GM18499 (cell line): ENCODE results near the gene SUPT7L.
"Not testable (repeated sequence)": the region's sequence is repeated elsewhere in the genome, so short reads cannot be mapped to it uniquely, and the experiment has no call there.

Experiments
- ATAC-seq: cut with Tn5 transposase; IDR thresholded peaks from one replicate; pipeline ENCODE4 v1.9.1; 2021; ENCODE audit warnings: moderate number of reproducible peaks; ENCODE audit not compliant: insufficient read depth, unreplicated experiment

The SUPT7L gene

GRCh38 chr2:27645197-27645596, 18.2 kb downstream of the SUPT7L start:
- no peak for ATAC-seq

GRCh38 chr2:27640722-27641245, 22.6 kb downstream of the SUPT7L start:
- no peak for ATAC-seq

GRCh38 chr2:27638709-27639108, 24.7 kb downstream of the SUPT7L start:
- no peak for ATAC-seq

- ATAC-seq, result no peak
These were observed 25.3 kb downstream of the SUPT7L start for GRCh38 chr2:27638037-27638637.

GRCh38 chr2:27636766-27637165, 26.6 kb downstream of the SUPT7L start:
- no peak for ATAC-seq

GRCh38 chr2:27634291-27634690, 29.1 kb downstream of the SUPT7L start:
- no peak for ATAC-seq

- not testable (repeated sequence) for ATAC-seq
These were observed 33.2 kb downstream of the SUPT7L start for GRCh38 chr2:27630257-27630656.

GRCh38 chr2:27628767-27629709, 34.4 kb downstream of the SUPT7L start, which contains the start of the genes CCDC121 and GPN1:
Gene CCDC121 (minus strand): TSS chr2:27629012. CDS start chr2:27627799, 1,213 bp downstream.
Gene GPN1 (plus strand): TSS chr2:27629050. CDS start chr2:27629059, 9 bp downstream.
- ATAC-seq, result peak; percentile 82

GRCh38 chr2:27627963-27628766, 35.2 kb downstream of the SUPT7L start:
- ATAC-seq, result no peak

GRCh38 chr2:27626921-27627320, 36.5 kb downstream of the SUPT7L start:
- ATAC-seq, result not testable (repeated sequence)

GRCh38 chr2:27626323-27626722, 37.1 kb downstream of the SUPT7L start:
- ATAC-seq, result not testable (repeated sequence)

- ATAC-seq, result no peak
These were observed 38.5 kb downstream of the SUPT7L start for GRCh38 chr2:27624943-27625342.

- ATAC-seq, result no peak
These were observed 40.5 kb downstream of the SUPT7L start for GRCh38 chr2:27622921-27623384.

GRCh38 chr2:27621524-27621923, 41.9 kb downstream of the SUPT7L start:
- ATAC-seq, result no peak

- no peak for ATAC-seq
These were observed 48.1 kb downstream of the SUPT7L start for GRCh38 chr2:27615316-27615715.

- no peak for ATAC-seq
These were observed 49.4 kb downstream of the SUPT7L start for GRCh38 chr2:27613985-27614384.

- ATAC-seq, result no peak
These were observed 56.8 kb downstream of the SUPT7L start for GRCh38 chr2:27606611-27607010.
